H9 (cell line): ENCODE results near the gene PHLDA1. TPM values are rescaled to one million over a fixed set of nuclear protein-coding genes. Genes with fewer than 3 reads are reported as not detected.

Experiments
- DNase-seq: peaks from one replicate; pipeline ENCODE4 v3.0.0-alpha.2; 2017
- H2AFZ ChIP-seq: one replicate; pipeline ENCODE4 v1.6.1; 2013; ENCODE audit warnings: mild to moderate bottlenecking, low read length, control low read depth, moderate library complexity
- H2AK5ac ChIP-seq: 2 replicates; pipeline ENCODE4 v1.6.1; 2013; ENCODE audit warnings: low read length, control low read depth, mixed read lengths; ENCODE audit not compliant: insufficient read length
- H2BK120ac ChIP-seq: one replicate; pipeline ENCODE4 v1.6.1; 2013; ENCODE audit warnings: low read depth, mild to moderate bottlenecking, low read length, control low read depth, inconsistent platforms; ENCODE audit not compliant: poor library complexity, severe bottlenecking
- H2BK12ac ChIP-seq: 2 replicates; pipeline ENCODE4 v1.6.1; 2013; ENCODE audit warnings: low read length, control low read depth, mixed read lengths, low read depth; ENCODE audit not compliant: insufficient read length
- H2BK15ac ChIP-seq: 2 replicates; pipeline ENCODE4 v1.6.1; 2013; ENCODE audit warnings: low read depth, low read length, control low read depth
- H2BK20ac ChIP-seq: one replicate; pipeline ENCODE4 v1.6.1; 2013; ENCODE audit warnings: low read depth, mild to moderate bottlenecking, low read length, control low read depth, inconsistent platforms; ENCODE audit not compliant: poor library complexity, severe bottlenecking
- H2BK5ac ChIP-seq: 2 replicates; pipeline ENCODE4 v1.6.1; 2013; ENCODE audit warnings: low read length, control low read depth, mixed read lengths; ENCODE audit not compliant: insufficient read length
- H3K14ac ChIP-seq: 2 replicates; pipeline ENCODE4 v1.6.1; 2013; ENCODE audit warnings: low read length, control low read depth; ENCODE audit not compliant: insufficient read depth
- H3K18ac ChIP-seq: 2 replicates; pipeline ENCODE4 v1.6.1; 2013; ENCODE audit warnings: low read depth, mild to moderate bottlenecking, mixed read lengths, low read length, control low read depth; ENCODE audit not compliant: insufficient read length
- H3K23ac ChIP-seq: 2 replicates; pipeline ENCODE4 v1.6.1; 2013; ENCODE audit warnings: low read length, control low read depth, mixed read lengths, low read depth; ENCODE audit not compliant: insufficient read length
- H3K23me2 ChIP-seq: 2 replicates; pipeline ENCODE4 v1.6.1; 2013; ENCODE audit warnings: low read depth, mild to moderate bottlenecking, mixed read lengths, low read length, control low read depth; ENCODE audit not compliant: insufficient read length, poor library complexity, severe bottlenecking
- H3K27ac ChIP-seq: 2 replicates; pipeline ENCODE4 v1.5.1; 2013; ENCODE audit warnings: low read length, control low read depth, mixed read lengths, low read depth; ENCODE audit not compliant: insufficient read length
- H3K27me3 ChIP-seq: 2 replicates; pipeline ENCODE4 v1.6.1; 2013; ENCODE audit warnings: low read length, control low read depth, inconsistent platforms; ENCODE audit not compliant: insufficient read depth
- H3K4ac ChIP-seq: 2 replicates; pipeline ENCODE4 v1.6.1; 2013; ENCODE audit warnings: low read depth, mild to moderate bottlenecking, control low read depth, inconsistent platforms, low read length, moderate library complexity
- H3K4me1 ChIP-seq: 2 replicates; pipeline ENCODE4 v1.6.1; 2013; ENCODE audit warnings: low read length, control low read depth, inconsistent platforms; ENCODE audit not compliant: insufficient read depth
- H3K4me2 ChIP-seq: 2 replicates; pipeline ENCODE4 v1.6.1; 2013; ENCODE audit warnings: low read length, control low read depth, mixed read lengths; ENCODE audit not compliant: insufficient read length, insufficient read depth
- H3K56ac ChIP-seq: 2 replicates; pipeline ENCODE4 v1.6.1; 2013; ENCODE audit warnings: low read depth, mild to moderate bottlenecking, mixed read lengths, low read length, control low read depth; ENCODE audit not compliant: insufficient read length
- H3K79me1 ChIP-seq: 2 replicates; pipeline ENCODE4 v1.6.1; 2013; ENCODE audit warnings: low read depth, mild to moderate bottlenecking, moderate library complexity, low read length, control low read depth, inconsistent platforms; ENCODE audit not compliant: insufficient read depth, poor library complexity, severe bottlenecking
- H3K79me2 ChIP-seq: 2 replicates; pipeline ENCODE4 v1.6.1; 2013; ENCODE audit warnings: low read length, control low read depth, inconsistent platforms; ENCODE audit not compliant: insufficient read depth
- H3K9ac ChIP-seq: 2 replicates; pipeline ENCODE4 v1.6.1; 2013; ENCODE audit warnings: low read length, control low read depth, mixed read lengths; ENCODE audit not compliant: insufficient read length; ENCODE audit errors: extremely low read depth
- H3K9me3 ChIP-seq: one replicate; pipeline ENCODE4 v1.6.1; 2013; ENCODE audit warnings: low read depth, low read length, inconsistent platforms; ENCODE audit not compliant: control insufficient read depth
- H3T11ph ChIP-seq: one replicate; pipeline ENCODE4 v1.6.1; 2013; ENCODE audit warnings: mild to moderate bottlenecking, low read length, control low read depth, inconsistent platforms
- H4K20me1 ChIP-seq: one replicate; pipeline ENCODE4 v1.6.1; 2013; ENCODE audit not compliant: control insufficient read depth, insufficient read length, insufficient read depth
- H4K5ac ChIP-seq: 2 replicates; pipeline ENCODE4 v1.6.1; 2013; ENCODE audit warnings: low read depth, mild to moderate bottlenecking, mixed read lengths, low read length, control low read depth; ENCODE audit not compliant: insufficient read length
- H4K8ac ChIP-seq: replicated peaks from 2 replicates; pipeline ENCODE4 v1.6.1; 2013; ENCODE audit warnings: low read length, control low read depth, mixed read lengths, low read depth; ENCODE audit not compliant: insufficient read length
- H4K91ac ChIP-seq: 2 replicates; pipeline ENCODE4 v1.6.1; 2013; ENCODE audit warnings: low read depth, mild to moderate bottlenecking, moderate library complexity, mixed read lengths, low read length, control low read depth; ENCODE audit not compliant: insufficient read length
- H3K27ac Mint-ChIP-seq, 3 experiments: 2 replicates in 2 of 3; 3 replicates in 1 of 3; pipeline ENCODE4 v1.8.0; 2020 to 2021; ENCODE audit warnings: mixed read lengths in 3 of 3, mild to moderate bottlenecking in 1 of 3, moderate library complexity in 1 of 3
- H3K27me3 Mint-ChIP-seq: 2 replicates; pipeline ENCODE4 v1.8.0; 2021; ENCODE audit warnings: low read depth, mild to moderate bottlenecking, moderate library complexity, mixed read lengths
- H3K36me3 Mint-ChIP-seq, 3 experiments: 2 replicates in 2 of 3; 3 replicates in 1 of 3; pipeline ENCODE4 v1.8.0; 2020 to 2021; ENCODE audit warnings: low read depth in 3 of 3, mixed read lengths in 3 of 3; ENCODE audit not compliant: insufficient read depth in 1 of 3
- H3K4me1 Mint-ChIP-seq, 2 experiments: 2 replicates each; pipeline ENCODE4 v1.8.0; 2020; ENCODE audit warnings: mixed read lengths in 2 of 2
- H3K4me3 Mint-ChIP-seq, 2 experiments: 2 replicates in 1 of 2; 3 replicates in 1 of 2; pipeline ENCODE4 v1.8.0; 2020 to 2021; ENCODE audit warnings: mild to moderate bottlenecking in 2 of 2, mixed read lengths in 2 of 2, moderate library complexity in 1 of 2
- H3K9me3 Mint-ChIP-seq, 2 experiments: 2 replicates in 1 of 2; 3 replicates in 1 of 2; pipeline ENCODE4 v1.8.0; 2020; ENCODE audit warnings: mild to moderate bottlenecking in 2 of 2, mixed read lengths in 2 of 2, moderate library complexity in 1 of 2
- CTCF ChIP-seq: fragments of 200-600 bp; sonication (generic); conservative IDR thresholded peaks from 3 replicates; pipeline ENCODE4 v1.8.0; 2021; ENCODE audit warnings: antibody characterized with exemption, mild to moderate bottlenecking
- WGBS: extraction: QIAGEN DNeasy Blood & Tissue Kit; methylation state at CpG from one replicate; pipeline ENCODE4 v1.1.7; 2013; ENCODE audit warnings: missing lambda C conversion rate, low lambda C conversion rate, mixed read lengths; ENCODE audit not compliant: insufficient read length; ENCODE audit errors: extremely low coverage; 5-methylcytosine and 5-hydroxymethylcytosine counted together
- total RNA-seq: library from RNA; stranded (reverse); gene quantifications from 2 replicates; pipeline ENCODE4 v1.2.1, GENCODE V29; 2021

Gene PHLDA1
- total RNA-seq, 1 experiment from 2014 or later, result 106 TPM

GRCh38 chr12:76022506-76022905, 9.1 kb downstream of the PHLDA1 start:
- Mint-ChIP-seq H3K9me3 (no peaks in the 10 kb centered on the region), H3K36me3 (peaks cover 0 to 13% (median 10%) of the 10 kb centered on the region in 3 experiments; a peak in 3 of 7 replicates), H3K27ac (no peak overlapping the region; a peak in 1 of 7 replicates), H3K4me3 (no peak overlapping the region), H3K27me3 (no peaks in the 10 kb centered on the region), H3K4me1 (peaks cover 52 to 56% of the 10 kb centered on the region in 2 experiments)
- TF ChIP-seq CTCF, result no peak
- no peaks in the 10 kb centered on the region for H3K23me2 ChIP-seq
- no peak overlapping the region for H3K23ac ChIP-seq
- H2AFZ ChIP-seq, result no peak overlapping the region
- no peak overlapping the region for H3K27ac ChIP-seq
- no peak for DNase-seq
- H4K5ac ChIP-seq, result no peak overlapping the region
- H3K4me1 ChIP-seq, result peaks cover 4% of the 10 kb centered on the region; the same call in 1 of the 2 replicates
- no peaks in the 10 kb centered on the region for H3K9me3 ChIP-seq
- no peaks in the 10 kb centered on the region for H3K27me3 ChIP-seq
- no peak overlapping the region for H3K56ac ChIP-seq
- H4K91ac ChIP-seq, result no peak overlapping the region
- H3K4ac ChIP-seq, result no peak overlapping the region
- no peak overlapping the region for H2BK12ac ChIP-seq
- no peaks in the 10 kb centered on the region for H3K79me1 ChIP-seq
- H3K18ac ChIP-seq, result no peak overlapping the region
- H3K4me2 ChIP-seq, result no peak overlapping the region
- H4K8ac ChIP-seq, result no peak overlapping the region
- H2BK5ac ChIP-seq, result no peak overlapping the region
- H2AK5ac ChIP-seq, result no peak overlapping the region
- no peak overlapping the region for H3K9ac ChIP-seq
- no peaks in the 10 kb centered on the region for H3K79me2 ChIP-seq
- H4K20me1 ChIP-seq, result no peaks in the 10 kb centered on the region
- no peak overlapping the region for H3K14ac ChIP-seq
- H2BK120ac ChIP-seq, result no peak overlapping the region
- H2BK20ac ChIP-seq, result no peak overlapping the region
- H2BK15ac ChIP-seq, result no peak overlapping the region
- no CpG with 5 or more reads among the region's 3 CpGs for WGBS
- H3T11ph ChIP-seq, result no peak overlapping the region
